ENCODE data around the gene ATOX1.
"Not testable (repeated sequence)": the region's sequence is repeated elsewhere in the genome, so short reads cannot be mapped to it uniquely, and the experiment has no call there.

DNA sequence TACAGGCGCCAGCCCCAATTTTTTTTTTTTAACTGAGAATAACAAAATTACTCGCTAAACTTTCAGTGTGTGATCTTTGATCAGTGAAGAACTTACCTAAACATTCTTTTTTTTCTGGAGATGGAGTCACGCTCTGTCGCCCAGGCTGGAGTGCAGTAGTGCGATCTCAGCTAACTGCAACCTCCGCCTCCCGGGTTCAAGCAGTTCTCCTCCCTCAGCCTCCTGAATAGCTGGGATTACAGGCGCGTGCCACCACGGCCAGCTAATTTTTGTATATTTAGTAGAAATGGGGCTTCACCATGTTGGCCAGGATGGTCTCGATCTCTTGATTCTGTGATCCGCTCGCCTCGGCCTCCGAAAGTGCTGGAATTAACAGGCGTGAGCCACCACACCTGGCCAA is 25.2 kb upstream of the ATOX1 start:
- TF ChIP-seq, protein P1, sequence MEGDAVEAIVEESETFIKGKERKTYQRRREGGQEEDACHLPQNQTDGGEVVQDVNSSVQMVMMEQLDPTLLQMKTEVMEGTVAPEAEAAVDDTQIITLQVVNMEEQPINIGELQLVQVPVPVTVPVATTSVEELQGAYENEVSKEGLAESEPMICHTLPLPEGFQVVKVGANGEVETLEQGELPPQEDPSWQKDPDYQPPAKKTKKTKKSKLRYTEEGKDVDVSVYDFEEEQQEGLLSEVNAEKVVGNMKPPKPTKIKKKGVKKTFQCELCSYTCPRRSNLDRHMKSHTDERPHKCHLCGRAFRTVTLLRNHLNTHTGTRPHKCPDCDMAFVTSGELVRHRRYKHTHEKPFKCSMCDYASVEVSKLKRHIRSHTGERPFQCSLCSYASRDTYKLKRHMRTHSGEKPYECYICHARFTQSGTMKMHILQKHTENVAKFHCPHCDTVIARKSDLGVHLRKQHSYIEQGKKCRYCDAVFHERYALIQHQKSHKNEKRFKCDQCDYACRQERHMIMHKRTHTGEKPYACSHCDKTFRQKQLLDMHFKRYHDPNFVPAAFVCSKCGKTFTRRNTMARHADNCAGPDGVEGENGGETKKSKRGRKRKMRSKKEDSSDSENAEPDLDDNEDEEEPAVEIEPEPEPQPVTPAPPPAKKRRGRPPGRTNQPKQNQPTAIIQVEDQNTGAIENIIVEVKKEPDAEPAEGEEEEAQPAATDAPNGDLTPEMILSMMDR (conservative IDR thresholded peaks at IDR 0.05; ENCODE audit: low read depth in 2 of 2), result not testable (repeated sequence)
- TF ChIP-seq, protein P2, sequence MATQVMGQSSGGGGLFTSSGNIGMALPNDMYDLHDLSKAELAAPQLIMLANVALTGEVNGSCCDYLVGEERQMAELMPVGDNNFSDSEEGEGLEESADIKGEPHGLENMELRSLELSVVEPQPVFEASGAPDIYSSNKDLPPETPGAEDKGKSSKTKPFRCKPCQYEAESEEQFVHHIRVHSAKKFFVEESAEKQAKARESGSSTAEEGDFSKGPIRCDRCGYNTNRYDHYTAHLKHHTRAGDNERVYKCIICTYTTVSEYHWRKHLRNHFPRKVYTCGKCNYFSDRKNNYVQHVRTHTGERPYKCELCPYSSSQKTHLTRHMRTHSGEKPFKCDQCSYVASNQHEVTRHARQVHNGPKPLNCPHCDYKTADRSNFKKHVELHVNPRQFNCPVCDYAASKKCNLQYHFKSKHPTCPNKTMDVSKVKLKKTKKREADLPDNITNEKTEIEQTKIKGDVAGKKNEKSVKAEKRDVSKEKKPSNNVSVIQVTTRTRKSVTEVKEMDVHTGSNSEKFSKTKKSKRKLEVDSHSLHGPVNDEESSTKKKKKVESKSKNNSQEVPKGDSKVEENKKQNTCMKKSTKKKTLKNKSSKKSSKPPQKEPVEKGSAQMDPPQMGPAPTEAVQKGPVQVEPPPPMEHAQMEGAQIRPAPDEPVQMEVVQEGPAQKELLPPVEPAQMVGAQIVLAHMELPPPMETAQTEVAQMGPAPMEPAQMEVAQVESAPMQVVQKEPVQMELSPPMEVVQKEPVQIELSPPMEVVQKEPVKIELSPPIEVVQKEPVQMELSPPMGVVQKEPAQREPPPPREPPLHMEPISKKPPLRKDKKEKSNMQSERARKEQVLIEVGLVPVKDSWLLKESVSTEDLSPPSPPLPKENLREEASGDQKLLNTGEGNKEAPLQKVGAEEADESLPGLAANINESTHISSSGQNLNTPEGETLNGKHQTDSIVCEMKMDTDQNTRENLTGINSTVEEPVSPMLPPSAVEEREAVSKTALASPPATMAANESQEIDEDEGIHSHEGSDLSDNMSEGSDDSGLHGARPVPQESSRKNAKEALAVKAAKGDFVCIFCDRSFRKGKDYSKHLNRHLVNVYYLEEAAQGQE (IDR thresholded peaks at IDR 0.05; ENCODE audit: unreplicated experiment), result not testable (repeated sequence)
- TF ChIP-seq POLR2AphosphoS5 (IDR thresholded peaks at IDR 0.05; ENCODE audit: low read depth); EZH2 (IDR thresholded peaks at IDR 0.05; ENCODE audit: low read depth, unreplicated experiment); STAT1 (IDR thresholded peaks at IDR 0.05; ENCODE audit: unreplicated experiment): not testable (repeated sequence)

All from GM23338 (cell line).